SK-N-SH (cell line): ENCODE measurements around the gene CFAP68.

ENCODE experiments used
- CTCF ChIP-seq: fragments of 200-600 bp; sonication (generic); IDR thresholded peaks from 2 replicates; pipeline ENCODE4 v1.6.1; 2017; ENCODE audit warnings: antibody characterized with exemption, mild to moderate bottlenecking, moderate library complexity
- EZH2phosphoT487 ChIP-seq: fragments of 200-600 bp; sonication (generic); IDR thresholded peaks from 2 replicates; pipeline ENCODE4 v1.6.1; 2017; ENCODE audit warnings: low read depth, mixed run types, mild to moderate bottlenecking, antibody characterized with exemption, moderate library complexity, borderline replicate concordance
- POLR2AphosphoS5 ChIP-seq: IDR thresholded peaks from 2 replicates; pipeline ENCODE4 v1.6.1; 2012; ENCODE audit warnings: low read depth, low read length
- RAD21 ChIP-seq: IDR thresholded peaks from 2 replicates; pipeline ENCODE4 v1.6.1; 2012; ENCODE audit warnings: mild to moderate bottlenecking, low read length

- TF ChIP-seq RAD21: no peak
- no peak for TF ChIP-seq EZH2phosphoT487
- TF ChIP-seq CTCF: no peak
- TF ChIP-seq POLR2AphosphoS5: no peak
Observed at GRCh38 chr11:111843661-111844060, 35.7 kb upstream of the CFAP68 start.
